ENCODE measurements around the gene KDM2B. TPM values are rescaled to one million over a fixed set of nuclear protein-coding genes. Genes with fewer than 3 reads are reported as not detected.
A peak's percentile ranks its signal among the peaks of the same experiment; 100 is the strongest.

The KDM2B gene
- 10 to 100 TPM; 66.2 to 72.7 TPM for total RNA-seq

DNA sequence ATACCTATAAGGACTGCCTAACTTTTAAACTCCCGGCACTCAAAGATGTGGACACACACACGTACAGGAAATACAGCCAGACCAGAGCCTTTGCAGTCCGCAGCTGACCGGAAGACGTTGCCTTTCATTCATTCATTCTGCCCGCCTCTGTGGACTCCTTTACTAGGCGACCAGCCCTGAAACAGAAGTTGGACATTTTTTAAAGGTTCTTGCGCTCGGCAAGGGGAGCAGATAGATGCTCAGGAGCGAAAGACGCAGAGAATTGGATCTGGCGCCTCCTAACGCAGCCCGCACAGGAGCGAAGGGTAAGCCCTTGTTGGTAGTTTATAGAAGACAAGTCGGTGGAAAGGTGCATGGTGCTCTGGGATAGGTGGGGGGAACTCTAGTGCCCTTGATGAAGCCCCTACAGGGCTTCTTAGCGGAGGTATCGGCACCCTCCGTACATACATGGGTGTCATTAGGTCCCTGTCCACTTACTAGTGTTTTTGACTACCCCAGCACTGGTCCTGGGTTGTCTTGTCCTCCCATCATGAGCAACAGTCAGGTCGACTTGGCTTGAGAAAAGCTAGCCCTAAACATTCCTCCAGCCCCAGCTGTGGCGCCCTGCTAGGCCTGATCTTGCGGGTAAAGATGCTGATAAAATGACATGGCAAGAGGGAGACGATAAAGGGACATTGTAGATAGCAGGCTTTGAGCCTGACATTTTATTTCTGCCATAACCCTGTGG lies at the start of gene KDM2B:
Gene KDM2B (minus strand): TSS at position 65 of the 727 bp plus-strand sequence. CDS start 112 bp downstream, outside the sequence.
- Mint-ChIP-seq H3K4me3 (peak within 1 kb of the TSS; percentile 99), H3K9me3 (no peaks in the 10 kb centered on the region), H3K4me1 (peaks cover 46% of the 10 kb centered on the region), H3K36me3 (ENCODE audit: low read depth) (peaks cover 9% of the 10 kb centered on the region), H3K27ac (peak within 1 kb of the TSS; percentile 100), H3K27me3 (no peaks in the 10 kb centered on the region)
- ChIA-PET POLR2A (no interaction called here), CTCF (interaction anchor here (0.6 to 1.1 kb wide), 2 partner anchors 13 to 231 kb away, joined by 3 to 7 read pairs; no protein-coding TSS in a partner anchor)
- peak; percentile 43 for DNase-seq

DNA sequence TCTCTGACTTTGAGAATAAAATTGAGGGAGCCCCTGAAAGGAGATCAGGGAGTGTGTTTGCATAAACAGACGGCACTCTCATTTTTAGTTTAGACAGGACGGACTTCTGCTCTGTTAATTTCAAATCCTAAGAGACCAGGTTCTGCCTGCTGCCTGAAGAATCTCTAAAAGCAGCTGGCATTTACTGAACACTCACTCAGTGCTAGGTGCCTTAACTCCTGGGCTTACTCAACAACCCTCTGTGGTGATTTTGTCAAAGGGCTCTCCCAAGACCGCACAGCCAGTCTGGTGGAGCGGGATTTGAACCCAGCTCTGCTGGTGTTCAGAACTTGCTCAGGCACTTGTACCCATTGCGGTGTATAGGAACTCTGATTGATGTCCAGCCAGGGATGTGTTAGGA lies 47.7 kb upstream of the KDM2B start:
- H3K9me3 Mint-ChIP-seq = no peaks in the 10 kb centered on the region
- no peak for DNase-seq
- H3K27ac Mint-ChIP-seq = peak overlapping the region; percentile 94
- ChIA-PET POLR2A (interaction anchor here (1.0 kb wide), 1 partner anchor 76 kb away, joined by 7 read pairs; no protein-coding TSS in a partner anchor), CTCF (interaction anchor here (0.7 to 2.8 kb wide), 9 partner anchors 10 to 227 kb away, joined by 3 to 16 read pairs (median 4); no protein-coding TSS in a partner anchor)
- peak overlapping the region; percentile 97 for H3K4me3 Mint-ChIP-seq
- peaks cover 50% of the 10 kb centered on the region for H3K36me3 Mint-ChIP-seq (ENCODE audit: low read depth)
- no peaks in the 10 kb centered on the region for H3K27me3 Mint-ChIP-seq
- peaks cover 69% of the 10 kb centered on the region for H3K4me1 Mint-ChIP-seq

DNA sequence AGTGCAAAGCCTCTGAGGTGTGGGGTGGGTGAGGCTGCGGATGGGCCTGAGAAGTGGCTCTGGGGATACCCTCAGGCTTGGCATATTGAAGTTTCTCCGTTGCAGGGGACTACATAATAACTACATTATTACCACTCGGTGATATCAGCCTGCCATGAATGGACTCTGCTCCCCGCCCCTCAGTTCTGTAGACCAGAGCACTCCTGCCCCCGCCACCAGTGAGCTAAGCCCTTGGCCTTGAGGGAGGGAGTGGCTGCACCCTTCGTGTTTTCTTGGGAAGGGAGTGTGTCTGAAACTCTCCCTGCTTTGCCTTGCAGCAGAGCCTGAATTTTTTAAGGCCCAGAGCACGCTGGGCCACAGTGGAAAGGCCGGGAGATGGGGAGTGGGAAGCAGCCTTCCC lies 47.2 kb upstream of the KDM2B start:
- Mint-ChIP-seq H3K4me3 (peak overlapping the region; percentile 97), H3K27ac (peak overlapping the region; percentile 94), H3K9me3 (no peaks in the 10 kb centered on the region), H3K4me1 (peaks cover 67% of the 10 kb centered on the region), H3K36me3 (ENCODE audit: low read depth) (peaks cover 50% of the 10 kb centered on the region), H3K27me3 (no peaks in the 10 kb centered on the region)
- DNase-seq = peak; percentile 20
- POLR2A ChIA-PET = interaction anchor here (0.6 to 0.7 kb wide), 2 partner anchors 68 to 158 kb away, joined by 3 read pairs; no protein-coding TSS in a partner anchor
- CTCF ChIA-PET = interaction anchor here (0.9 to 2.8 kb wide), 9 partner anchors 10 to 167 kb away, joined by 3 to 16 read pairs (median 4); no protein-coding TSS in a partner anchor

DNA sequence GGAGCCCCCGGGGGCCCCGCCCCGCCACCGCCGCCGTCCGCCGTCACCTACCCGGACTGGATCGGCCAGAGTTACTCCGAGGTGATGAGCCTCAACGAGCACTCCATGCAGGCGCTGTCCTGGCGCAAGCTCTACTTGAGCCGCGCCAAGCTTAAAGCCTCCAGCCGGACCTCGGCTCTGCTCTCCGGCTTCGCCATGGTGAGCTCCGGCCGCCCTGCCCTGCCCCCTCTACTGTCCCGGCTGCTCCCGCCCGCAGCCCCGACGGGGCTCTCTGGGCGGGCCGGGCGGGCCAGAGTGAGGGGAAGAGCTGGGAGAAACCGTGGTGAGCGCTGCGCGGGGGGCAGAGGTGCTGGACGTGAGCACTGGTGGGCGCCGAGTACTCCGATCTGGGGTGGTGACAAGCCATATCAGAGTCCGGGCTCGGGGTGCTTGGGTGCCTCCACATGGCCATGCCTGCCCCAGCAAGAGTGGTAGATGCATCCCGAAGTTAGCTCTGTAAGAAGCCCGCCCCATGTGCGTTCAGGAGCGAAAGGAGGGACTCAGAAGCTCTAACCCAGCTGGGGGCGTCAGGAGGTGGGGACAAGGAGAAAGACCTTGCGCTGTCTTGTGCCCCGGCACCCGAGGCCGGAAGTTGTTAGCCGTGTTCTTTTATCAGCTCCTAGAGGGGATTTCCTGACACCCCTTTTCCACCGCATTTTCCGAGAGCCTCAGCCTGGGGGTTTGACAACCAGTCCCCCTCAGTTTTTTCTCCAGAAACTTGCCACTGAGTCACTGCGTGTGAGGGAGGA lies 46.2 kb upstream of the KDM2B start:
- no peaks in the 10 kb centered on the region for H3K27me3 Mint-ChIP-seq
- H3K9me3 Mint-ChIP-seq = no peaks in the 10 kb centered on the region
- H3K4me1 Mint-ChIP-seq = peaks cover 57% of the 10 kb centered on the region
- H3K4me3 Mint-ChIP-seq = peak overlapping the region; percentile 97
- peak; percentile 84 for DNase-seq
- H3K27ac Mint-ChIP-seq = peak overlapping the region; percentile 94
- ChIA-PET CTCF (interaction anchor here (0.5 to 2.8 kb wide), 20 partner anchors 8 to 1328 kb away, joined by 3 to 16 read pairs (median 4); partner anchors contain the start of gene RHOF), POLR2A (interaction anchor here (0.6 to 0.9 kb wide), 5 partner anchors 9 to 151 kb away, joined by 3 to 7 read pairs (median 3); no protein-coding TSS in a partner anchor)
- H3K36me3 Mint-ChIP-seq (ENCODE audit: low read depth) = peaks cover 43% of the 10 kb centered on the region

DNA sequence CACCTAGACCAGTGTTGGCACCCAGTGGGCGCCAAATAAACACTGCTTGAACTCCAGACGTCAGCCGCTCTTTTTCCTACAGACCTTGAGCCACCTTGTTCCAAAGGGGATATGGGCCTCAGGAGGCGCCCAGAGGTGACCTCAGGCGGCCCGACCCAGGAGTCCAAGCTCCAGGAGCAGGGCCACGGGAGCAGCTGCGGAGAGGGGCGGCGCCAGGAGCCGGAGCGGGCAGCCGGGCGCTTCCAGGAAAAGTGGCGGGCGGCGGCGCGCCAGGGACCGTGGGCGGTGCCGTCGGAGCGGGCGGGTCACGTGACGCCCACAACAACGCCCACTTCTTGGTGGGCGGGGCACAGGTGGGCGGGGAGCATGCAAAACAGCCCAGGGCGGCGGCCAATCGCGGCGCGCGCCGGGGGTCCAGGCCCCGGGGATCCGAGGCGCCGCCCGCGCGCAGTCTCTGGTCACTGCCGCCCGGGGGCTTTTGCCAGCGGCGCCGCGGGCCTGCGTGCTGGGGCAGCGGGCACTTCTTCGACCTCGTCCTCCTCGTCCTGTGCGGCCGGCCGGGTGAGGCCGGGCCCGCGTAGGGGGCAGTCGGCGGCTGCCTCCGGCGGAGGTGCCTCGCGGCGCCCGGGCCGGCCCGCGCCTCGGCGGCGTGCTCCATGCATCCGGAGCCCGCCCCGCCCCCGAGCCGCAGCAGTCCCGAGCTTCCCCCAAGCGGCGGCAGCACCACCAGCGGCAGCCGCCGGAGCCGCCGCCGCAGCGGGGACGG lies 45.4 kb upstream of the KDM2B start, which contains the start of gene ORAI1:
Gene ORAI1 (plus strand): TSS at position 444 of the 766 bp plus-strand sequence.
- peak within 1 kb of the TSS; percentile 94 for H3K27ac Mint-ChIP-seq
- ChIA-PET CTCF (interaction anchor here (0.8 to 2.8 kb wide), 17 partner anchors 9 to 161 kb away, joined by 3 to 16 read pairs (median 5); no protein-coding TSS in a partner anchor), POLR2A (interaction anchor here (0.6 to 0.9 kb wide), 5 partner anchors 9 to 152 kb away, joined by 3 to 7 read pairs (median 3); no protein-coding TSS in a partner anchor)
- DNase-seq = peak; percentile 96
- H3K9me3 Mint-ChIP-seq = no peaks in the 10 kb centered on the region
- peaks cover 38% of the 10 kb centered on the region for H3K36me3 Mint-ChIP-seq (ENCODE audit: low read depth)
- no peaks in the 10 kb centered on the region for H3K27me3 Mint-ChIP-seq
- peaks cover 49% of the 10 kb centered on the region for H3K4me1 Mint-ChIP-seq
- peak within 1 kb of the TSS; percentile 97 for H3K4me3 Mint-ChIP-seq

DNA sequence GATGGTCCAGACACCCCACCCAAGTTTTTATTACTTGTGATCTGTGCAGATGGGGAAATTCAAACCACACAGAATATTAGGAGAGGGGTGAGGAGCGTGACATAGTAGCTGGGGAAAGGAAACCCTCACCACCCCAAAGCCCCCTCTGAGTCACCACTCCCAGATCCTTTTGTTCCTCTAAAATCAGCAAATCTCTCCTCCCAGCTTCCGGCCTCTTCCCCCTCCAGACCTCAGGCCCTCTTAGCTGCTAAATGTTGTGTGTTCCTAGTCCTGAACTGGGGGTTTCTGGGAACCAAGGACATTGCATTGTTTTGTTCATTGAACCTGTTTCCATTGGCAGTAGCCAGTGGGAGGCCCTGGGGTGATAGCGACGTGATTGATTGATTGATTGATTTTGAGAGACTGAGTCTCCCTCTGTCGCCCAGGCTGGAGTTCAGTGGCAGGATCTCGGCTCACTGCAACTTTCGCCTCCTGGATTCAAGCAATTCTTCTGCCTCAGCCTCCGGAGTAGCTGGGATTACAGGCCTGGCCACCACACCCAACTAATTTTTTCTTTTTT lies 39.6 kb upstream of the KDM2B start:
- DNase-seq = no peak
- Mint-ChIP-seq H3K4me1 (peaks cover 25% of the 10 kb centered on the region), H3K36me3 (ENCODE audit: low read depth) (no peaks in the 10 kb centered on the region), H3K4me3 (no peak overlapping the region), H3K27me3 (no peaks in the 10 kb centered on the region), H3K27ac (no peak overlapping the region), H3K9me3 (no peaks in the 10 kb centered on the region)
- ChIA-PET POLR2A (interaction anchor here (0.7 kb wide), 1 partner anchor 62 kb away, joined by 3 read pairs; no protein-coding TSS in a partner anchor), CTCF (interaction anchor here (1.1 to 1.9 kb wide), 4 partner anchors 17 to 120 kb away, joined by 3 to 4 read pairs (median 3); no protein-coding TSS in a partner anchor)

DNA sequence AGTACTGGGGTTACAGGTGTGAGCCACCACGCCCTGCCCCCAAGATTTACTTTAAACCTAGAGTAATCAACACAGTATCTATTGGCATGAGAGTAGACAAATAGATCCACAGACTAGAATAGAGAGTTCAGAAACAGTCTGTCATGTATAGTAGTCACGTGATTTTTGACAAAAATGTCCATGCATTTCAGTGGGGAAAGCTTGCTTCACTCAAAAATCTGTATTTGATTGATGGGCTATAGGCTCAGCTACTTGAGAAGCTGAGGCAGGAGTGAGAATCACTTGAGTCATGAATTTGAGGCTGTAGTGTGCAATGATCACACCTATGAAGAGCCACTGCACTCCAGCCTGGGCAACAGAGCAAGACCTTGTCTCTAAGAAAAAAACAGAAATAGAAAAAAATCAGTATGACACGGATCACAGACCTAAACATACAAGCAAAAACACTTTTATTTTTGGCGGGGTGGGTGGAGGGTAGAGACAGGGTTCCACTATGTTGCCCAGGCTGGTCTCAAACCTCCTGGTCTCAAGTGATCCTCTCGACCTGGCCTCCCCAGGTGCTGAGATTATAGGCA lies 37.9 kb upstream of the KDM2B start:
- DNase-seq = no peak
- Mint-ChIP-seq H3K9me3 (no peaks in the 10 kb centered on the region), H3K36me3 (ENCODE audit: low read depth) (no peaks in the 10 kb centered on the region), H3K4me1 (peaks cover 20% of the 10 kb centered on the region), H3K27ac (no peak overlapping the region), H3K27me3 (no peaks in the 10 kb centered on the region), H3K4me3 (no peak overlapping the region)
- ChIA-PET POLR2A (no interaction called here), CTCF (interaction anchor here (0.9 to 1.0 kb wide), 3 partner anchors 18 to 138 kb away, joined by 3 read pairs; no protein-coding TSS in a partner anchor)

DNA sequence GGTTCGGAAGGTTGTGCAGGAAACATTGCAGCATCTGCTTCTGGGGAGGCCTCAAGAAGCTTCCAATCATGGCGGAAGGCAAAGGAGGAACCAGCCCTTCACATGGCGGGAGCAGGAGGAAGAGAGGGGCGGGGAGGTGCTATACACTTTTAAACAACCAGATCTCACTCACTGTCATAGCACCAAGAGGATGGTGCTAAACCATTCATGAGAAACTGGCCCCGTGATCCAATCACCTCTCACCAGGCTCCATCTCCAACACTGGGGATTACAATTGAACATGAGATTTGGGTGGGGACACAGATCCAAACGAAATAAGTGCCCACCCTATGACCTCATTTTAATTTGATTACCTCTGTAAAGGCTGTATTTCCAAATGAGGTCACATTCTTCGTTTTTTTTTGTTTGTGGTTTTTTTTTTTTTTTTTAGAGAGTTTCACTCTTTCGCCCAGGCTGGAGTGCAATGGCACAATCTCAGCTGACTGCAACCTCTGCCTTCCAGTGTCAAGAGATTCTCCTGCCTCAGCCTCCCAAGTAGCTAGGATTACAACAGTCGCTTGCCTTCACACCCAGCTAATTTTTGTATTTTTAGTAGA lies 34.1 kb upstream of the KDM2B start:
- no peak overlapping the region for H3K4me3 Mint-ChIP-seq
- POLR2A ChIA-PET = interaction anchor here (0.7 kb wide), 1 partner anchor 9 kb away, joined by 12 read pairs; no protein-coding TSS in a partner anchor
- peak overlapping the region; percentile 3 for H3K27ac Mint-ChIP-seq
- peaks cover 26% of the 10 kb centered on the region for H3K4me1 Mint-ChIP-seq
- no peaks in the 10 kb centered on the region for H3K9me3 Mint-ChIP-seq
- no peaks in the 10 kb centered on the region for H3K36me3 Mint-ChIP-seq (ENCODE audit: low read depth)
- no peaks in the 10 kb centered on the region for H3K27me3 Mint-ChIP-seq
- DNase-seq = no peak
- CTCF ChIA-PET = interaction anchor here (0.6 to 0.9 kb wide), 2 partner anchors 133 to 179 kb away, joined by 3 to 4 read pairs; no protein-coding TSS in a partner anchor

DNA sequence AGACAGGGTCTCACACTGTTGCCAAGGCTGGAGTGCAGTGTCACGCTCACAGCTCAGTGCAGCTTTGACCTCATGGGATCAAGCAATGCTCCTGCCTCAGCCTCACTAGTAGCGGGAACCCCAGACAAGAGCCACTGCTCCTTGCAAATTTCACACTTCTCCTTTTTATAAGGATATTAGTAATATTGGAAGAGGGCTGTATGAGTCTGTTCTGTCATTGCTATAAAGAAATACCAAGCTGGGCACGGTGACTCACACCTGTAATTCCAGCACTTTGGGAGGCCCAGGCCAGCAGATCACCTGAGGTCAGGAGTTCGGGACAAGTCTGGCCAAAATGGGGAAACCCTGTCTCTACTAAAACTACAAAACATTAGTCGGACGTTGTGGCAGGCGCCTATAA lies 32.6 kb upstream of the KDM2B start:
- H3K4me3 Mint-ChIP-seq = no peak overlapping the region
- POLR2A ChIA-PET = no interaction called here
- no peaks in the 10 kb centered on the region for H3K36me3 Mint-ChIP-seq (ENCODE audit: low read depth)
- DNase-seq = no peak
- no peaks in the 10 kb centered on the region for H3K27me3 Mint-ChIP-seq
- H3K9me3 Mint-ChIP-seq = no peaks in the 10 kb centered on the region
- H3K27ac Mint-ChIP-seq = no peak overlapping the region
- H3K4me1 Mint-ChIP-seq = peaks cover 22% of the 10 kb centered on the region
- CTCF ChIA-PET = interaction anchor here (1.0 kb wide), 1 partner anchor 13 kb away, joined by 4 read pairs; the partner anchor contains the start of gene ORAI1

DNA sequence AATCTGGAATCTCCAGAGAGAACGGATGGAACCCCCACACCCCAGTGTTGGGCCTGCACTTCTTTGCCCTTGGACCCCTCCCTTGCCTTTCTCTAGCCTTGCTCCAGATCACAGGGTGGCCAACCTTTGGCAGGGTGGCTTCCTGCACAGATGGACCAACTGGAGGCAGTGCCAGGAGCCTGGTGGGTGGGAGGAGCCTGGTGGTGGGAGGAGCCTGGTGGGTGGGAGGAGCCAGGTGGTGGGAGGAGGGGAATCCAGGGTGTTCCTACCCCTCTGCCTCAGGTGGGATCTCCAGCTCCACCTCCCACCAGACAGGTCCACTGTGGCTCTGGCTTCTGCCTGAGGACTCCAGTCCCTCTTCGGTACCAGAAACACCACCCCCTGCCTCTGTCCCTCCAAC lies 30.5 kb upstream of the KDM2B start:
- H3K36me3 Mint-ChIP-seq (ENCODE audit: low read depth) = no peaks in the 10 kb centered on the region
- H3K4me3 Mint-ChIP-seq = no peak overlapping the region
- peak; percentile 19 for DNase-seq
- ChIA-PET CTCF (interaction anchor here (1.4 to 2.0 kb wide), 2 partner anchors 11 to 24 kb away, joined by 4 to 9 read pairs; no protein-coding TSS in a partner anchor), POLR2A (no interaction called here)
- H3K9me3 Mint-ChIP-seq = no peaks in the 10 kb centered on the region
- no peaks in the 10 kb centered on the region for H3K27me3 Mint-ChIP-seq
- H3K27ac Mint-ChIP-seq = no peak overlapping the region
- peaks cover 20% of the 10 kb centered on the region for H3K4me1 Mint-ChIP-seq
